Panc1 (cell line): ENCODE results near the gene MSH4. TPM values are rescaled to one million over a fixed set of nuclear protein-coding genes. Genes with fewer than 3 reads are reported as not detected.

ENCODE experiments used
- ATAC-seq: fragments of 200-7000 bp; cut with Tn5 transposase; 2 replicates; pipeline ENCODE4 v1.9.1; 2020; ENCODE audit warnings: mild to moderate bottlenecking, moderate library complexity
- BruUV-seq: library from RNA; stranded (reverse); fragments of 400-500 nt; replicated peaks from 2 replicates; lab custom pipeline; 2021; lab: Mats Ljungman, UMichigan
- CTCF ChIA-PET: fragments of 300-600 bp; sonication (Branson Sonifier 250); formaldehyde crosslinking; loops from one replicate; lab custom pipeline; 2022; ENCODE audit warnings: antibody characterized with exemption; lab: Charles Lee
- POLR2A ChIA-PET: fragments of 300-600 bp; sonication (Branson Sonifier 250); formaldehyde crosslinking; loops from one replicate; lab custom pipeline; 2022; ENCODE audit warnings: antibody characterized with exemption; lab: Charles Lee
- DNase-seq: peaks from one replicate; pipeline ENCODE4 v3.0.0-alpha.2; 2010; ENCODE audit warnings: low read depth, low spot score
- H3K27ac ChIP-seq: 2 replicates; pipeline ENCODE4 v1.5.1; 2011; ENCODE audit warnings: mild to moderate bottlenecking, low read length, inconsistent platforms
- H3K27me3 ChIP-seq: fragments of 200-500 bp; sonication (Bioruptor generic); 2 replicates; pipeline ENCODE4 v1.6.0; 2014; ENCODE audit warnings: low read length, inconsistent platforms; ENCODE audit not compliant: control insufficient read depth, insufficient read depth
- H3K36me3 ChIP-seq: fragments of 200-500 bp; sonication (Bioruptor generic); 2 replicates; pipeline ENCODE4 v1.5.1; 2014; ENCODE audit warnings: inconsistent platforms, mild to moderate bottlenecking, low read length, moderate library complexity; ENCODE audit not compliant: control insufficient read depth, insufficient read depth
- H3K4me1 ChIP-seq: 2 replicates; pipeline ENCODE4 v1.5.1; 2011; ENCODE audit warnings: inconsistent platforms, mild to moderate bottlenecking, low read length, moderate library complexity; ENCODE audit not compliant: control insufficient read depth, insufficient read depth
- H3K4me3 ChIP-seq, 2 experiments: 2 replicates each; pipeline ENCODE4 v1.5.1; 2011 to 2012; ENCODE audit warnings: low read depth in 2 of 2, low read length in 2 of 2, mild to moderate bottlenecking in 2 of 2, inconsistent platforms in 1 of 2, moderate library complexity in 1 of 2
- H3K9me3 ChIP-seq: fragments of 200-500 bp; sonication (Bioruptor generic); 2 replicates; pipeline ENCODE4 v1.5.1; 2014; ENCODE audit warnings: low read depth, mild to moderate bottlenecking, inconsistent platforms, low read length, moderate library complexity; ENCODE audit not compliant: control insufficient read depth, insufficient read depth
- CTCF ChIP-seq: fragments of 450-650 bp; IDR thresholded peaks from 2 replicates; pipeline ENCODE4 v1.5.1; 2017; ENCODE audit warnings: mild to moderate bottlenecking
- POLR2AphosphoS5 ChIP-seq: IDR thresholded peaks from 2 replicates; pipeline ENCODE4 v1.6.1; 2012; ENCODE audit warnings: mild to moderate bottlenecking, low read depth, low read length, moderate library complexity
- REST ChIP-seq, 2 experiments: IDR thresholded peaks; 2 replicates each; pipeline ENCODE4 v1.6.1; 2011 to 2012; ENCODE audit warnings: low read depth in 2 of 2, control low read depth in 1 of 2, low read length in 1 of 2, mild to moderate bottlenecking in 1 of 2, moderate library complexity in 1 of 2; ENCODE audit not compliant: insufficient read depth in 1 of 2
- SIN3A ChIP-seq: IDR thresholded peaks from 2 replicates; pipeline ENCODE4 v1.6.1; 2012; ENCODE audit warnings: low read depth, mild to moderate bottlenecking, low read length, moderate library complexity, borderline replicate concordance; ENCODE audit not compliant: insufficient read depth
- TCF7L2 ChIP-seq: IDR thresholded peaks from 2 replicates; pipeline ENCODE4 v1.6.1; 2011; ENCODE audit warnings: mild to moderate bottlenecking, low read depth, low read length, inconsistent platforms
- in situ Hi-C: cut with HindIII; loops from 2 replicates; pipeline ENCODE4 v1.10.0; 2016; ENCODE audit warnings: low sequenced_read_pairs, low pct_unique_long_range_greater_than_20kb
- intact Hi-C: fragments of 100-400 bp; cut with micrococcal nuclease; formaldehyde crosslinking; loops from one replicate; pipeline ENCODE4 v1.10.0; 2022; ENCODE audit not compliant: unreplicated experiment
- total RNA-seq: library from RNA; stranded (reverse); gene quantifications from one replicate; pipeline ENCODE4 v1.2.1, GENCODE V29; 2021; ENCODE audit not compliant: unreplicated experiment

The MSH4 gene
- total RNA-seq, 1 experiment from 2014 or later, result 0.26 TPM

GRCh38 chr1:75838079-75838478 lies 41.4 kb downstream of the MSH4 start:
- Histone ChIP-seq H3K27ac (no peak overlapping the region), H3K27me3 (0 out of 2 replicates have a peak, but pooled peaks cover 2% of the 10 kb centered on the region), H3K4me1 (no peaks in the 10 kb centered on the region), H3K36me3 (no peaks in the 10 kb centered on the region), H3K9me3 (no peaks in the 10 kb centered on the region), H3K4me3 (no peak overlapping the region)
- CTCF ChIA-PET, result no interaction called here
- POLR2A ChIA-PET, result no interaction called here
- no TSS peak for BruUV-seq
- no peak for DNase-seq
- TF ChIP-seq POLR2AphosphoS5 (no peak), SIN3A (no peak), REST (IDR thresholded peaks at IDR 0.05; ENCODE audit: insufficient read depth in 1 of 2, low read depth in 2 of 2, low read length in 1 of 2) (no peak), TCF7L2 (no peak), CTCF (no peak)
- in situ Hi-C loops, result no loop called here
- intact Hi-C loops, result no loop called here
- no peak for ATAC-seq

- no TSS peak for BruUV-seq
- Histone ChIP-seq H3K27ac (no peak overlapping the region), H3K36me3 (no peaks in the 10 kb centered on the region), H3K27me3 (0 out of 2 replicates have a peak, but pooled peaks cover 2% of the 10 kb centered on the region), H3K9me3 (no peaks in the 10 kb centered on the region), H3K4me3 (no peak overlapping the region), H3K4me1 (no peaks in the 10 kb centered on the region)
- CTCF ChIA-PET, result no interaction called here
- DNase-seq (no peak), ATAC-seq (no peak)
- POLR2A ChIA-PET, result no interaction called here
- no peak for TF ChIP-seq POLR2AphosphoS5
- intact Hi-C loops, result no loop called here
- in situ Hi-C loops, result no loop called here
Observed at GRCh38 chr1:75841421-75841820, 44.7 kb downstream of the MSH4 start.

- TF ChIP-seq SIN3A (no peak), TCF7L2 (no peak), REST (IDR thresholded peaks at IDR 0.05; ENCODE audit: insufficient read depth in 1 of 2, low read depth in 2 of 2, low read length in 1 of 2) (no peak), POLR2AphosphoS5 (no peak), CTCF (no peak)
- intact Hi-C loops, result no loop called here
- no TSS peak for BruUV-seq
- ATAC-seq, result no peak
- Histone ChIP-seq H3K36me3 (no peaks in the 10 kb centered on the region), H3K4me3 (no peak overlapping the region), H3K27ac (no peak overlapping the region), H3K4me1 (no peaks in the 10 kb centered on the region), H3K9me3 (no peaks in the 10 kb centered on the region), H3K27me3 (no peaks in the 10 kb centered on the region)
- CTCF ChIA-PET, result no interaction called here
- no peak for DNase-seq
- in situ Hi-C loops, result no loop called here
- POLR2A ChIA-PET, result no interaction called here
Observed at GRCh38 chr1:75845576-75845975, 48.9 kb downstream of the MSH4 start.
